Measurements from ENCODE around the gene CLEC20A.

DNA sequence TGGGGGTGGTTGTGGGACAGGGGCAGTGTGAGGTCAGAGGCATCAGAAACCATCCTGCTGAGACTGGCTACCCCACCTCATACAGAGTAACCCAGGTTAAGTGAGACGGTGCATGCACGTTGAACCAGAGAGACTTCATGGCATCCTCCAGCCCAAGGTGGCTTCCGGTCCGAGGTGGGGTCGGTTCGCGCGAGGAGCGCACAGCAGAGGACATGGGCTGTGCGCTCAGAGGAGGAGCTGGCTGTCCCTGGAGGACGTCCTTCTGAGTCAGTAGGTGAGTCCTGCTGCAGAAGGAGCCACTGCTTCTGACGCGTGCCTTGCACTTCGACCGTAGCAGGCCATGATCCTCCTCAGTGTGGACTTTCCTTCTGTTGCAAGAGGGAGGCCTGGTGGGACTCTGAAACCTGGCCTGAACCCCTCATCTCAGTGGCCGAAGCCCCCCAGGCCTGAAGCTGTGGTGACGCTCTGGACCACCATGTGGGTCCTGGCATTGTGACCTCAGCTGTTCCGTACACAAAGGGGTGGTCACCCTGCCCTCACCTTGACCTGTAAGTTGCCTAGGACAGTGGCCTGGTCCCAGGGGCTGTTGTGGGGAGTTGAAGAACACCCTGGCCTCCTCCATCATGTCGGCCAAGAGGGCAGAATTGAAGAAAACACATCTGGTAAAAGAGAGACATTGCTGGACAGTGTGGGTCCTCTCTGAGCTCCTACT is 16.0 kb upstream of the CLEC20A start, which contains the start of gene TEX35:
- no peak for TF ChIP-seq POLR2AphosphoS5 (IDR thresholded peaks at IDR 0.05; ENCODE audit: borderline replicate concordance, low read depth, low read length)
- TF ChIP-seq EZH2 (IDR thresholded peaks at IDR 0.05): no peak
- TF ChIP-seq FOXP2 (optimal IDR thresholded peaks at IDR 0.05; ENCODE audit: control extremely low read depth, extremely low read length, insufficient read depth): no peak

All from SK-N-MC (cell line).